Measurements from ENCODE around the gene CREB3L1.

The CREB3L1 gene

DNA sequence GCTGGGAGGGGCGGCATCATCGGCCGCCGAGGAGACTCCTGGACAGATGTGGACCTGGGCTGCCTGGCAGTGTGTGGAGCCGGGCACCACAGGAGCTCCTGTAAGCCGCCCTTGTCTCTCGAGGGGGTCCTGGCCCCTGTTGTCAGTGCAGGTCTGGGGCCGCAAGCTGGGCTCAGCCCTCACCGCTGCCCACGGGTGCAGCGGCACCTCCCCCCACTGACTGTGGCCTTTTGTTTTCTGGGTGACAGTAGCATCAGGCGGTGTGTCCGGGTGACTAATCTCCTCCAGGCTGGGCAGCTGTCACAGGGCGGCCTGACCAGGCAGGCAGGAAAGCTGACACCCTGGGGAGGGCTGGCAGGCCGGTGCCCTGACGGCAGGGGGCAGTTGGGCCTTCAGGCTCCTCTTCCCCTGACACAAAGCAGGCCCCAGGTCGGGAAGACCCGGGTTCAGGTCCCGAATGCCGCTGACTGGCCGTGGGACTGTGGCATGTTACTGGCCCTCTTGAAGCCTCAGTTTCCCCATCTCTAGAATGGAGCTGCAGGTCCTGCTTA lies 86.1 kb downstream of the CREB3L1 start:
- H3K4me1 ChIP-seq (ENCODE audit: low read depth, poor library complexity, severe bottlenecking): no peaks in the 10 kb centered on the region
- H3K36me3 ChIP-seq (ENCODE audit: insufficient read depth): no peaks in the 10 kb centered on the region
- no peaks in the 10 kb centered on the region for H3K27me3 ChIP-seq (ENCODE audit: insufficient read depth, low read depth)
- H3K79me2 ChIP-seq (ENCODE audit: insufficient read depth, low read depth): no peaks in the 10 kb centered on the region; the same call in 1 of the 2 replicates
- TF ChIP-seq, protein P1, sequence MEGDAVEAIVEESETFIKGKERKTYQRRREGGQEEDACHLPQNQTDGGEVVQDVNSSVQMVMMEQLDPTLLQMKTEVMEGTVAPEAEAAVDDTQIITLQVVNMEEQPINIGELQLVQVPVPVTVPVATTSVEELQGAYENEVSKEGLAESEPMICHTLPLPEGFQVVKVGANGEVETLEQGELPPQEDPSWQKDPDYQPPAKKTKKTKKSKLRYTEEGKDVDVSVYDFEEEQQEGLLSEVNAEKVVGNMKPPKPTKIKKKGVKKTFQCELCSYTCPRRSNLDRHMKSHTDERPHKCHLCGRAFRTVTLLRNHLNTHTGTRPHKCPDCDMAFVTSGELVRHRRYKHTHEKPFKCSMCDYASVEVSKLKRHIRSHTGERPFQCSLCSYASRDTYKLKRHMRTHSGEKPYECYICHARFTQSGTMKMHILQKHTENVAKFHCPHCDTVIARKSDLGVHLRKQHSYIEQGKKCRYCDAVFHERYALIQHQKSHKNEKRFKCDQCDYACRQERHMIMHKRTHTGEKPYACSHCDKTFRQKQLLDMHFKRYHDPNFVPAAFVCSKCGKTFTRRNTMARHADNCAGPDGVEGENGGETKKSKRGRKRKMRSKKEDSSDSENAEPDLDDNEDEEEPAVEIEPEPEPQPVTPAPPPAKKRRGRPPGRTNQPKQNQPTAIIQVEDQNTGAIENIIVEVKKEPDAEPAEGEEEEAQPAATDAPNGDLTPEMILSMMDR (conservative IDR thresholded peaks at IDR 0.05; ENCODE audit: low read depth, low read length): no peak
- no peak overlapping the region for H3K4me2 ChIP-seq
- no peak overlapping the region for H2AFZ ChIP-seq (ENCODE audit: low read depth)
- H3K9ac ChIP-seq: no peak overlapping the region
- no peak overlapping the region for H3K27ac ChIP-seq
- no peak overlapping the region for H3K4me3 ChIP-seq (IDR thresholded peaks at IDR 0.05; ENCODE audit: insufficient read depth, low read depth, low read length)
- no peaks in the 10 kb centered on the region for H4K20me1 ChIP-seq (ENCODE audit: insufficient read depth)

DNA sequence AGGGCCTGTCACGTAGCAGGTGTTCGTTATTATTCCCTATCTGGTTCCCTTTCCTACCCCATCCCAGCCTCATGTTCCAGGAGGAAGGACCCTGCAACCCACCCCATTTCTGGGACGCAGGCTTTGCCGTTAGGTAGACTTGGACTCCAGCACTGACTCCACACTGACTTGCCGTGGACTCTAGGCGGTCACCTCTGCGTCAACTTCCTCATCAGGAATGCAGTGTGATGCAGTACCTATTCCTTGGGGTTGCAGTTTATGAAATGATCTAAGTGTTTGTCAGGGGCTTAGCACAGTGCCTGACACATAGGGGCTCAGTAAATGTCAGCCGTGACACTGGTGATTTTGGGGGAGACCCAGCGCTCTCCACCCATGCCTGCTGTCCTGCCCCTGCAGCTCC lies 86.6 kb downstream of the CREB3L1 start:
- no peak overlapping the region for H3K4me3 ChIP-seq (IDR thresholded peaks at IDR 0.05; ENCODE audit: insufficient read depth, low read depth, low read length)
- no peaks in the 10 kb centered on the region; the same call in 1 of the 2 replicates for H3K79me2 ChIP-seq (ENCODE audit: insufficient read depth, low read depth)
- H3K4me1 ChIP-seq (ENCODE audit: low read depth, poor library complexity, severe bottlenecking): no peaks in the 10 kb centered on the region
- no peak overlapping the region for H3K9ac ChIP-seq
- H3K27ac ChIP-seq: no peak overlapping the region
- H3K4me2 ChIP-seq: no peak overlapping the region
- no peaks in the 10 kb centered on the region for H3K36me3 ChIP-seq (ENCODE audit: insufficient read depth)
- TF ChIP-seq, protein P1 (conservative IDR thresholded peaks at IDR 0.05; ENCODE audit: low read depth, low read length): no peak
- no peaks in the 10 kb centered on the region for H3K27me3 ChIP-seq (ENCODE audit: insufficient read depth, low read depth)
- no peak overlapping the region for H2AFZ ChIP-seq (ENCODE audit: low read depth)
- no peaks in the 10 kb centered on the region for H4K20me1 ChIP-seq (ENCODE audit: insufficient read depth)

DNA sequence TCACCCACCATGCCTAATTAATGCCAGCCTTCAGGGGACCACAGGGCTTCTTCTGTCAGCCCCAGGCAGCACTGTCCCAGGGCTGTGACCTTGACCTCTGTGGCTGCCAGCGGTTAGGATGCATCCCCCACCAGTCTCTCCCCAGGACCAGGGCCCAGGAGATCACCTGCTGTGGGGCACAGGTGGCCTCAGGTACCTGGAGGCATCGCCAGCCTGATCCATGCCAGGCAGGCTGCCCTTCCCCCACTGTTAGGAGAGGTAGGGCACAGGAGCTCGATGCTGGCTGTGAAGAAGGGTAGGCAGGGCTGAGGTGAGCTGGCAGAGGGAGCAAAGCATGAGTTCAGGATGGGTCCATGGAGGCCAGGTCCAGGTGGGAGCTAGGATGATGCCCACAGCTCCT lies 87.3 kb downstream of the CREB3L1 start:
- H3K4me3 ChIP-seq (IDR thresholded peaks at IDR 0.05; ENCODE audit: insufficient read depth, low read depth, low read length): no peak overlapping the region
- H3K4me2 ChIP-seq: no peak overlapping the region
- H3K27me3 ChIP-seq (ENCODE audit: insufficient read depth, low read depth): no peaks in the 10 kb centered on the region
- no peak overlapping the region for H3K27ac ChIP-seq
- H3K9ac ChIP-seq: no peak overlapping the region
- H3K4me1 ChIP-seq (ENCODE audit: low read depth, poor library complexity, severe bottlenecking): no peaks in the 10 kb centered on the region
- TF ChIP-seq, protein P1 (conservative IDR thresholded peaks at IDR 0.05; ENCODE audit: low read depth, low read length): no peak
- no peaks in the 10 kb centered on the region; the same call in 1 of the 2 replicates for H3K79me2 ChIP-seq (ENCODE audit: insufficient read depth, low read depth)
- H4K20me1 ChIP-seq (ENCODE audit: insufficient read depth): no peaks in the 10 kb centered on the region
- no peak overlapping the region for H2AFZ ChIP-seq (ENCODE audit: low read depth)
- H3K36me3 ChIP-seq (ENCODE audit: insufficient read depth): no peaks in the 10 kb centered on the region

DNA sequence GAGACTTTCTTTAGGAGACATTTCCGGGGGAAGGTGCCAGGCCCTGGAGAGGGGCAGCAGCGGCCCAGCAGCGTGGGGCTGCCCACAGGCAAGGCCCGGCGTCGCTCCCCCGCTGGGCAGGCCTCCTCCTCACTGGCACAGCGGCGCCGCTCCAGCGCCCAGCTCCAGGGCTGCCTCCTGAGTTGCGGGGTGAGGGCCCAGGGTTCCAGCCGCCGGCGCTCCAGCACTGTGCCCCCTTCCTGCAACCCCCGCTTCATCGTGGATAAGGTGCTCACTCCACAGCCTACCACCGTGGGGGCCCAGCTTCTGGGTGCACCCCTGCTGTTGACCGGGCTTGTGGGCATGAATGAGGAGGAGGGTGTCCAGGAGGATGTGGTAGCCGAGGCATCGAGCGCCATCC lies 88.8 kb downstream of the CREB3L1 start:
- no peaks in the 10 kb centered on the region for H3K4me1 ChIP-seq (ENCODE audit: low read depth, poor library complexity, severe bottlenecking)
- H3K4me2 ChIP-seq: no peak overlapping the region
- H3K79me2 ChIP-seq (ENCODE audit: insufficient read depth, low read depth): no peaks in the 10 kb centered on the region; the same call in 1 of the 2 replicates
- H3K27ac ChIP-seq: no peak overlapping the region
- no peak overlapping the region for H3K9ac ChIP-seq
- H3K27me3 ChIP-seq (ENCODE audit: insufficient read depth, low read depth): no peaks in the 10 kb centered on the region
- H3K36me3 ChIP-seq (ENCODE audit: insufficient read depth): no peaks in the 10 kb centered on the region
- no peak overlapping the region for H2AFZ ChIP-seq (ENCODE audit: low read depth)
- H3K4me3 ChIP-seq (IDR thresholded peaks at IDR 0.05; ENCODE audit: insufficient read depth, low read depth, low read length): no peak overlapping the region
- H4K20me1 ChIP-seq (ENCODE audit: insufficient read depth): no peaks in the 10 kb centered on the region
- TF ChIP-seq, protein P1 (conservative IDR thresholded peaks at IDR 0.05; ENCODE audit: low read depth, low read length): no peak

Data from KMS-11 (cell line).